ENCODE data around the gene EHBP1L1.

Gene EHBP1L1

DNA sequence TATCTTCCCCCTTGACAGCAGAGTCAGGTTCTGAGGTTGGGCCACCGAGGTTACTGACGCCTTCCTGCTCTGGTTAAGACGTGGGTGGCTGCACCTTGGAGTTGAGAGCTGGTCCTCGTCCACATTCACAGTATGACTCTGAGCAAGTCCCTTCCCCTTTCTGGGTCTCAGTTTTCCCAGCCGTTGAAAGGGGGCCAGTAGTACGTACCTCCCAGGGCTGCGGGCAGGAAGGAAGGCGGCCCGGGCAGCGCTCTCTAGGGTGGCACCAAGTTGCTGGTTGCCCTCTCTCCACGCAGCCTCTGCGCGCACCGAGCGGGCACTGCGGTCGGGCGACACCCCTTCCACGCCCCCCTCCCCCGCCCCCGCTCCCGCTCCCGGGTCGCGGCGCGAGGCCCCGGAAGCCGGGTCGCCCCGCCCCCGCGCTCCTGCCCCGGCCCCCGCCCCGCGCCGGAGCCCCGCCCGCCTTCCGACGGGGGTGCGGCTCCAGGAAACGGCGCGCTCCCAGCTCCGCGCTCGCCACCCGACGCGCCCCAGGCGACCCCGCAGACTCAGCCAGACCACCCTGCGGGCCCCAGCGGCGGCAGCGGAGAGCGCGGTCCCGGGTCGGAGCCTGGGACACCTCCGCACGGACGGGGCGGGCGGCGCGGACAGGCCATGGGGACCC lies at the start of gene EHBP1L1:
Gene EHBP1L1, plus strand, starts transcription at position 486 of the 664 bp plus-strand sequence. CDS start 250 bp downstream, outside the sequence.
- DNase-seq: no peak

DNA sequence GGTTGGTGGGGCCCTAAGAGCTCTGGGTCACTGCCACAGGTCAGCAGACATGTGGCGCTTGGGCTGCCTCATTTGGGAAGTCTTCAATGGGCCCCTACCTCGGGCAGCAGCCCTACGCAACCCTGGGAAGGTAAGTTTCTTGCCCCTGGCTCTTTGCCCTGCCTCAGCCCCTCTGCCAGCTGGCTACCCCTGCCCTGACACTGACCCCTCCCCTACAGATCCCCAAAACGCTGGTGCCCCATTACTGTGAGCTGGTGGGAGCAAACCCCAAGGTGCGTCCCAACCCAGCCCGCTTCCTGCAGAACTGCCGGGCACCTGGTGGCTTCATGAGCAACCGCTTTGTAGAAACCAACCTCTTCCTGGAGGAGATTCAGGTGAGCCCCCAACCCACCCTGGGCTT lies 49.1 kb upstream of the EHBP1L1 start:
- DNase-seq: no peak

DNA sequence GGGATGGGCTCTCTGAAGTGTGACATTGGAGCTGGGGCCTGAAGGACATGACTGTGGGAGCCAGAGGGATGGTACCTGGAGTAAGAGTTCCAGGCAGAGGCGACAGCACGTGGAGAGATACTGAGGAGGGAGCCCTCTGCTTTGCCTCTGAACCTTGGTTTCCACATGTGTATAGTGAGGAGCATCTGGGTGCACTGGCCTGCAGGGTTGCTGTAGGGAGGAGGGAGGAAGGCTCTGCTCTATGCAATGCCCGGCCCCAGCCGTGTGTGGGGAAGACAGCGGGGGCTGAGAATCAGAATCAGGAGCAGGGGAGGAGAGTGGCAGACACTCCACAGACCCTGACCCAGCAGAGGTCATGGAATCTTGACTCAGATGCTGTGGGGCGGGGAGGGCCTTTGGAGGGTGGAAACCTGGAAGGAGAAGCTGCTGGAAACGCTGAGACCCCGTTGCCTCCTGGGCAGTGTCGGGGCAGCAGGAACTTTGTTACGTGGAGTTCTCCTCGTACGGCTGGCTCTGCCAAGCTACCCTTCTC lies 47.0 kb upstream of the EHBP1L1 start:
- DNase-seq: no peak

DNA sequence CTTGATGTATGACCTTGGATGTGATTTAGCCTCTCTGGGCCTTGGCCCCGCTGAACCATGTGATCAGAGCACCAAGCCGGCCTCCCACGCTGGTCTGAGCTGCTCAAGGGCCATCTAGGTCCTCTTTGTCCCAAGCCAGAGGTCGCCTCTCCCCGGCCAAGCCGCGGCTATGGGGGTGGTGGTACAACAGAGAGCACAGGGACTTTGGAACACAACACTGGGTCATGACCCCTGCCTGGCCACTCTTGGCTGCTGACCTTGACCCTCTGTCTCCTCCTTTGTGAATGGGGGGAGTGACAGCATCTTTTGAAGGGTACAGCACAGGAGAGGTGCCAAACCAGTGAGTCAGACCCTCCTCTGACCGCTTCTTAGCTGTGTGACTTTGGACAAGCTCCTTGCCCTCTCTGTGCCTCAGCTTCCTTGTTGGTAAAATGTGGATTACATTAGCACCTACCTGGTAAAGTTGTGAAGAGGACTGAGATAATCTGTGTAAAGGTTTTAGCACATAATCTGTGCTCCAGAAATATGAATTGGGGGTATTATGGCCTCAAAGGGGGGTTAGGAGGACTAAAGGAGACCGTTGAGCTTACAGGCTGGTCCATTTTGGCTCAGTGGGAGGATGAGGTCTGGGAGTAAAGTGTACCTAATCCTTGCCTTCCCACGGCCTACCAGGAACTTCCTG lies 46.2 kb upstream of the EHBP1L1 start:
- no peak for DNase-seq

DNA sequence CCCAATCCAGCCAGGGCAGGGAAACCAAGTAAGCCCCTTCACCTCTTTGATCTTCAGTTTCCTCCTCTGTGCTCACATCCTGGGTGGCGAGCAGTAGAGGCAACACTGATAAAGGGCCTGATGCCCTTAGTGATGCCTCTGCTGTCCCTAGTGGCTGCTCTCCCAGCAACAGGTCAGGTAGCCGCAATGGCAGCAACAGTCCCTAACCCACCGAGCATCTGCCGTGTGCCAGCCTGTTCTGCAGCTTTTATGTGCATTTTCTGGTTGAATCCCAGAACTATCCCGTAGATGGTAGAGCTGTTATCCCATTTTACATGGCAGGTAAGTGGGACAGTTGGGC lies 45.7 kb upstream of the EHBP1L1 start:
- no peak for DNase-seq

DNA sequence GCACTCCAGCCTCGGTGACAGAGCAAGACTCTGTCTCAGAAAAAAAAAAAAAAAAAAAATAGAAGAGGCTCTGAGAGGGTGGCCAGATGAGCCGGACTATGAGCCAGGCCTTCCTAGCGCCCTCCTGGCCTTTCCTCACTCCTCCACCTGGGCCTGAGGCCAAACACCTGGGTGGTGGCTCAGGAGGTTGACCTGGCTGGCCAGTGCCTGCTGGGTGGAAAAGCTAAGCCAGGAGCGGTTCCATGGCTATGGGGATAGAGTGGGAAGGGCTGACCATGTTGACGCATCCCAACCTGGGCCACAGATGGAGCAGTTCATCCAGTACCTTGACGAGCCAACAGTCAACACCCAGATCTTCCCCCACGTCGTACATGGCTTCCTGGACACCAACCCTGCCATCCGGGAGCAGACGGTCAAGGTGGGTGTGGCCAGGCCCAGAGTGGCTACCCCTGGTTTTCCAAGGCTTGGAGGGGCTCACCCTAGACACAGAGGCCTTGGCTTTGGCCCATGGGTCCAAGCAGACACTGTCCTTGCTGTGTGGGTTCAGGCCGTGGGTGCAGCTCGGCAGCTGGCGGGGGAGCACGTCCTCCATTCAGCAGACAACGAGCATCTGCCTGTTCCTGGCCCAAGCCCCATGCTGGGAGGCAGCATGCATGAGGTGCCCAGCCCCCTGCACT lies 43.3 kb upstream of the EHBP1L1 start:
- DNase-seq: no peak

DNA sequence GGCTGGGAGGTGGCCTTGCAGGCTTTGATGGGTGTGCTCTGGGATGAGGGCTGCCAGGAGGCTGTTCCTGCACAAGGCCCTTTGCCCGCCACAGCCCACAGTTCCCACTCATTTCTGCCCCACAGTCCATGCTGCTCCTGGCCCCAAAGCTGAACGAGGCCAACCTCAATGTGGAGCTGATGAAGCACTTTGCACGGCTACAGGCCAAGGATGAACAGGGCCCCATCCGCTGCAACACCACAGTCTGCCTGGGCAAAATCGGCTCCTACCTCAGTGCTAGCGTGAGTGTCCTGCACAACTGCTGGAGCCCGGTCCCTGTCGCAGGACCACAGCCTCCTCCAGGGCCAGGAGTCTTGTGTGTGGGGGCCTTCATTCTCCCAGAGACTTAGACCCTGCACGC lies 40.8 kb upstream of the EHBP1L1 start:
- DNase-seq: no peak

DNA sequence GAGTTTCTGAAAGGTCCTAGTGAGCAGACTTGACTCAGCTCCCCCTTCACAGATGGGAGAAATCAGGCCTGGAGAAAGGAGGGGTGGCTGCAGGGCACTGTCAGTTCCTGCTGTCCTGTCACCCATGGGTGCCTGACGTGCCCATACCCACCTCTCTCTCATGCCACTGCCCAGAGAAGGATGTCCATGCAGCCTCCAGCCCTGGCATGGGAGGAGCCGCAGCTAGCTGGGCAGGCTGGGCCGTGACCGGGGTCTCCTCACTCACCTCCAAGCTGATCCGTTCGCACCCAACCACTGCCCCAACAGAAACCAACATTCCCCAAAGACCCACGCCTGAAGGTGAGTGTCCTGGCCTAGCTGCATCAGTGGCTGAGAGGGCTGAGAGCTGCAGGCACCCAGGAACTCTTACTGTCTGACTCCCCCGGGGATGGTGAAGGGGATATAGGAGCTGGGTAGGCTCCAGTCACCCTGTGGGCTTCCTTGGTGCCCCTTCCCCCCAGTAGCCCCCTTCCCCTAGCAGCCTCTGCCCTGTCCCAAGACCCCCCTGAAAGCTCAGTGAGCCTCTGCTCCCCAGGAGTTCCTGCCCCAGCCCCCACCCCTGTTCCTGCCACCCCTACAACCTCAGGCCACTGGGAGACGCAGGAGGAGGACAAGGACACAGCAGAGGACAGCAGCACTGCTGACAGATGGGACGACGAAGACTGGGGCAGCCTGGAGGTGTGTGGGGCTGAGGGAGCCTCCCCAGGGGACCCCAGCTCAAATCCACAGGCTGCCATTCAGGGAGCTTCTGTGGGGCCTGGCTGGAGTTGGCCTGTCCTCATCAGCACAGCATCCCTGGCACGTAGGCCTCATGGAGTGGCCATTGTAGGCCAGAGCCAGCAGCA lies 39.2 kb upstream of the EHBP1L1 start:
- no peak for DNase-seq

DNA sequence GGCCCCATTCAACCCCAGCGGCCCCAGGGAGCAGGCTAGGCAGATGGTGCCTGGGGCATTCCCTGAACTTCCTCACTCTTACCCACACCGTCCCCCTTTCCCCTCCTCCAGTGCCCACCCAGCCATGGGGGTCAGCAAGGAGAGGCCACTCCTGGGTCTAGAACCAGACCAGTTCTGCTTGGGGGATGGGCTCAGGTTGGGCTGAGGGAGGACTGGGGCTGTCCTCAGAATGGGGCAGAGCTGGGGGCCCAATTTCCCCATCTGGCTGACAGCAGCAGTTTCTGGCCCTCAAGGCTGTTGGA lies 38.6 kb upstream of the EHBP1L1 start:
- no peak for DNase-seq

DNA sequence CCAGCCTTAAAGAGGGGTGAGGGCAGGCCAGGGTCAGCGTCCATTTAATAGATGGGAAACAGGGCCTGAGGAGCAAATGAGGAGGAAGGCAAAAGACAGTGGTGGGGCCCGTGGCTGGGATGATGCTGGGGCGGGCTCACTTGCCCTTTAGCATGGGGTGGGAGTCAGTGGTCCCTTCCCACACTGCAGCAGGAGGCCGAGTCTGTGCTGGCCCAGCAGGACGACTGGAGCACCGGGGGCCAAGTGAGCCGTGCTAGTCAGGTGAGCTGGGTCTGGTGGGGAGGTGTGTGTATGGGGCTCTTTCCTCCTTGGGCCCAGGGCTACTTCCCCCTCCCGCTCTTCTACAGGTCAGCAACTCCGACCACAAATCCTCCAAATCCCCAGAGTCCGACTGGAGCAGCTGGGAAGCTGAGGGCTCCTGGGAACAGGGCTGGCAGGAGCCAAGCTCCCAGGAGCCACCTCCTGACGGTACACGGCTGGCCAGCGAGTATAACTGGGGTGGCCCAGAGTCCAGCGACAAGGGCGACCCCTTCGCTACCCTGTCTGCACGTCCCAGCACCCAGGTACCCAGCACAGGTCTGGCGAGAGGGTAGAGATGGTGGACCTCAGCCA lies 38.1 kb upstream of the EHBP1L1 start:
- no peak for DNase-seq

DNA sequence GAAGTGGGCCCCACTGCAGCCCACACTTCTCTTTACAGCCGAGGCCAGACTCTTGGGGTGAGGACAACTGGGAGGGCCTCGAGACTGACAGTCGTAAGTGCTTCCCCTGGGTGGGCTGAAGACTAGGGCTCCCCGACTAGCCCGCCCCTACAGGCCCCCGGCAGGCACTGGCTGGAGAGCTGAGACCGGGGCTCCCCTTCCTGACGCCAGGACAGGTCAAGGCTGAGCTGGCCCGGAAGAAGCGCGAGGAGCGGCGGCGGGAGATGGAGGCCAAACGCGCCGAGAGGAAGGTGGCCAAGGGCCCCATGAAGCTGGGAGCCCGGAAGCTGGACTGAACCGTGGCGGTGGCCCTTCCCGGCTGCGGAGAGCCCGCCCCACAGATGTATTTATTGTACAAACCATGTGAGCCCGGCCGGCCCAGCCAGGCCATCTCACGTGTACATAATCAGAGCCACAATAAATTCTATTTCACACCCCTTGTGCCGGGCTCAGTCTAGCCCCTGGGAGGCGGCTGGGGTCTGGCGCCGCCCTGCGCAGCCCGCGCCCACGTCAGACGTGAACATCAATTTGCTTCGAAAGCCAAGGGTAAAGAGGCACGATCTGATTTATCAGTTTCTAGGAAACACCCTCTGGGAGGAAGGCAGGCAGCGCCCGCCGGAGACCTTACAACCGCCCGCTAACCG lies 37.5 kb upstream of the EHBP1L1 start:
- DNase-seq: no peak

DNA sequence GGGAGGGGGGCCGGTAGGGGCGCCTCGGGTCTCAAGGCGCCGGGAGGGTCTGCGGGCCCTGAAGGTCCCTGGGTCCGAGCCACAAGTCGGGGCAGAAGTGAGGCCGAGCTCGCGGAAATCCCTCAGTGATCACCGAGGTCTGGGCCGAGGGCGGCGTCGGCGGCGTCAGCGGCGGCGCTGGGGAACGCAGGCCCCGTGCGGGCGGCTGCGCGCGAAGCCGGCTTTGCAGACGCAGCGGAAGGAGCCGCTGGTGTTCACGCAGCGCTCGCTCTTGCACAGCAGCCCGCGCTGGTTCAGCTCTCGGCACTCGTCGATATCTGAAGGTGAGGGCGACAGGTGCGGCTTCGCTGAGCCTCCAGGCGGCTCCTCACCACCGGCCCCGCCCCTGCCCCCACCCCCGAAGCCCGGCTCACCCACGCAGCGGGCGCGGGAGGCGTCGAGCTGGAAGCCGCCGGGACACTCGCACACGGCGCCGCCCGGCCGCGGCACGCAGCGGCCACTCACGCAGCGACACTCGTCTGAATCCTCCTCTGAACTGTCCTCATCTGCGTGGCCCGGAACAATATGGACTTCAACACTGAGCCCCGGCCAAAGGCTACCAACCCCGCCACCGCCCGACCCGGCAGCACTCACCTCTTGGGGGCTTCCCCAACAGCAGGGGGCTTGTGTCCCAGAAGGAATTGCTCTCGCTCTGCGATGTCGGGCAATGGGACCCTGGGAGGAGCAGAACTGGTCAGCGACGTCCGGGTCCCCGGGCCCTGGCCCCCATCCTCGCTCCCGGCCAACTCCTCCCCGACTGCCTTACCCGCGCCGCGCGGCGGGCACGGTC lies 36.7 kb upstream of the EHBP1L1 start:
- DNase-seq: no peak

DNA sequence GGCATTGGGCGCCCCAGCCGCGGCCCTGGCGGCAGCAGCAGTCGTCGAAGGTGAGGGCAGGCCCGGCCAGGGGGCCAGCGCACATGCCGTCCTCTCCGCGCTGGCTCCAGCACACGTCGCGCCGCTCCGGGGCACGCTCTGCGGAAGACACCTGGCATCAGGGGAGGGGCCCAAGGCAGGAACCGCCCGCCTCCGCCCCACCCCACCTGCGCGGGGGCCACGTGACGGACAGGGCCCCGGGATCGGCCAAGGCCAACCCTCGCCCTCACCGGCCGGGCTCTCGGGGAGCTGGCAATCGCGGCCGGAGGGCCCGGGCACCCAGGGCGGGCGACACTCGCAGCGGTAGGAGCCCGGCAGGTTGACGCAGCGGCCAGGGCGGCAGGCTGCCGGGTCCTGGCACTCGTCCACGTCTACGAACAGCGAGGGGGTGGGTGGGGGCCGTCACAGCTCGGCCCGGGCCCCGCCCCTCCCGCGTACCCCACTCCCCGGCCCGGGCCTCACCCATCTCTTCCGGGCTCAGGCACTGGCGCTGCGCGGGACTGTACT lies 36.0 kb upstream of the EHBP1L1 start:
- DNase-seq: no peak

DNA sequence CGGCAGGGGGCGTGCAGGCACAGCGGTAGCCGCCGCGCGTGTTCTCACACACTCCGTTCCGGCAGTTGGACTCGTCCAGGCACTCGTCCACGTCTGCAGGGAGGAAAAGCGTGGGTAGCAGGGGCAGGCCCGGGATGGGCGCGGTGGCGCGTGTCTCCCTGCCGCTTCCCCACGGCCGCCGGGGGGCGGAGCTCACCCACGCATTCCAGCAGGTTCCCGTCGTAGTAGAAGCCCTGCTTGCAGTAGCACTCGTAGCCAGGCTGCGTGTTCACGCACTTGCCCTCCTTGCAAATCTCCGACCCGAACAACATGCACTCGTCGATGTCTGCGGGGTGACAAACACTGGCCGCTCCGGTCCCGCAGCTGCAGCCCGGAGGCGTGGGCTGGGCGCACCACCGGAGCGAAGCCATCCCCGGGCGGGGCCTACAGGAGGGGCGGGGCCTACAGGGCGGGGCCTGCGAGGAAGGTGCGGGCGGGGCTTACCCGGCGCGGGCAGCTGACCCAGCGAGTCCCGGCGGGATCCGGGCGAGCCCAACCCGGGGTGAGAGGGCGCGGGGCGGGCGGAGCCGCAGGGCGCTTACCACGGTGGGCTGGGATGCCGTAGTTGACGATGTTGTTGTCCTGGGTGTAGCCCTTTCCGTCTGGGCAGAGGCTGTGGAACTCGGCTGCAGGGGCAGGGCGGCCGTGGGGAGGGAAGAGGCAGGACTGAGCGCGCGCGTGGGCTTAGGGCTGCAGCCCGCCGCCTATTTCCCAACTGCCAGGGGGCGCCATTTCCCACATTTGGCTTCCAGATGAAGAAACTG lies 35.4 kb upstream of the EHBP1L1 start:
- no peak for DNase-seq

DNA sequence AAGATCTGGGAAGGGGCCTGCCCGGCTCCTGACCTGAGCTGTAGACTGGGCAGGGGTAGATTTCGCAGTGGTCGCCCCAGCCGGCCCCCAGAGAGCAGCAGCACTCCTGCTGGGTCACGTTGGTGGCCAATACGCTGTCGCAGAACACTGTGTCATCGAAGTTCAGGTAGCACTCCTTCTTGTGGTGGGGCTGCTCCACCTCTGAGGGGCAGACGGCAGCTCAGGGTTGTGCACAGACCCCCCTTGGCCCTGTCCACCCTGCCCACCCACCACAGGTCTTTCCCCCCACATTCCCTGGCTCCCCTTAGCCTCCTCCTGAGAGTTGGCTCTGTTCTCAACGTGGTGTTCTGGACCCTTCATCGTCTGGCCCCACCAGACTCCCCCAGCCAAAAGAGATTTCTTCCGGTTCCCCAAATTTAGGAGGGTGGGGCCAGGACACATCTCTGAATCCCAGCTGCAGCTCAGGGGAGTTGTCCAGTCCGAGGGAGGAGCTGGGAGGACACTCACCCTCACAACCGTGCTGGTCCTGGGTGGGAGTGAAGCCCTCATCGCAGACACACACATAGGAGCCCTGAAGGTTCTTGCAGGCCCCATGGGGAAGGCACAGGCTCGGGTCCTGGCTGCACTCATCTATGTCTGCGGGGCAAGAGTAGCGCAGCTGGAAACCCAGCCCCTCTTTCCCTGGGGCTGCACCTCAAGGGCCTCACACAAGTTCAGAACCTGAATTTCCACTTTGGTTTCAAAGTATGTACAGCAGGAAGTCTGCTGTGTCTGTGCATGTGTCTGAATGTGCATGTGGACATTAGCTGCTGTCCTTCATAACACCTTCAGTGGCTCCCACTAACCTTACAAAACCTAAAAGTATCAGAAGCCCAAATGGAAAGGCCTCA lies 34.5 kb upstream of the EHBP1L1 start:
- no peak for DNase-seq

DNA sequence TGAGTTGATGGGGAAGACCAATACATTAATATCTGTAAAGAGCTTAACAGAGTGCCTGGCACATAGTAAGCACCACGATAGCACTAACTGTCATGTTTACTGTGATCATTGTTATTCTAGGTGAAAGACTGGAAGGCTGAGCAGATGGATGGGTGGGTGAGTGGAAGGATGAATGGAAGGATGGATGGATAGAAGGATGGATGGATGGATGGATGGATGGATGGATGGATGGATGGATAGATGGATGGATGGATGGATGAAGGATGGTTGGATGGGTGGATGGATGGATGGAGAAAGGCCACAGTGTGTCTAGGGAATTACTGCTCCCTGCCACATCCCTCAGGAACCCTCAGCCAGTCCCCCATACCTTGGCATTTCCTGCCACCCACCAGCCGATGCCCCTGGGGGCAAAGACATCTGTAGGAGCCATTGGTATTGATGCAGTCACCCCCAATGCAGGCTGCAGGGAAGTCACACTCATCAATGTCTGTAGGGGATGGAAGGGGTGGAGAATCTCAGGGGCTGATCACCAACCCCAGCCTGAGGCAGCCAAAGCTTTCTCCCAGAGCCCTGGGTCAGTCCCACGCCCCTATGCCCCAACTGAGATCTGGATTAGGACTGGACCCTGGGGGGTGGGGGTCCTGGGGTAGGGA lies 33.0 kb upstream of the EHBP1L1 start:
- DNase-seq: no peak

DNA sequence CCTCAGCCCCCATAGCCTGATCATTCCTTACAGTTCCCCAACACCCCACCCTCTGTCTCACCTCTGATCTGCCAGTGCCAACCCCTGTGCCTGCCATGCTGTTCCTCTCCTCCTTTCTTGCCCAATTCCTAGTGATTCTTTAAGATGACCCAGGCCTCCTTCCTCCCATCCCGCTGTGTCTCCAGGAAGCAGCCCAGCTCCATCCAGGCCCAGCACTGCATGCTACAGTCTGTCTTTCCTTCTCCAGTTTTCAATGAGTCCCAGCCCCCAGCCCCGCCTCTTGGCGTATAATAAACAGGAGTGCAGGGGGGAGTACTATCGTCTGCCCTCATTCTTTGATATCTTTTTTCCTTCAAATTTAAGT lies 30.0 kb upstream of the EHBP1L1 start:
- DNase-seq: no peak

DNA sequence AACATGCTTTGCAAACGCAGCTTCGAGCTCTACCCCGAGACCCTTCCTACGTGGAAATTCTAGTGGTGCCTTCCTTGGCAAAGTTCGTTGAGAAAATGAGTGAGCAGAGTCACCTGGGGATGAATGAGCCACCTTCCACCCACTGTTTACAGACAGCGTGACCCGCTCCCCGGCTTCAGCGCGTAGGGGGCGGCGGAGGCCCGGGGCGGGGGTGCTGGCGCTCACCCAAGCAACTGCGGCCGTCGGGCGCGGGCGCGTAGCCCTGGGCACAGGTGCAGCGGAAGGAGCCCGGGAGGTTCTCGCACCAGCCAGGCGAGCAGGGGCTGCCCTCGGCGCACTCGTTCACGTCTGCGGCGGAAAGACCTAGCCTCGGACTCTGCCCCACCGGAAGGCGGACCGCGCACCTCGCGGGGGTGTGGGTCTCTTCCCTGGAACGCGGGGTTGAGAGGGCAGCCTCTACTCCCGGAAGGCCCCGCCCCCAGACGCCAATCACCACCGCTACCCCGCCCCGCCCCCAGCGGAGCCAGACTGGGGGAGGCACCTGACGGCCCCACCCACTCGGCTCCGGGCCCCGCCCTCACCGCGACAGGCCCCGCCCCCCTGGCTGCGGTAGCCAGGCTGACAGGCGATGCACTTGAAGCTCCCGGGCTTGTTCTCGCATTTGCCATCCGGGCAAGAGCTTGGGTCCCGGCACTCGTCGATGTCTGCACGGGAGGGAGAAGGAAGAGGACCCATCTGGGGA lies 29.5 kb upstream of the EHBP1L1 start:
- DNase-seq: peak; percentile 83
